ENCODE measurements around the gene TAGLN. TPM values are rescaled to one million over a fixed set of nuclear protein-coding genes. Genes with fewer than 3 reads are reported as not detected.
A peak's percentile ranks its signal among the peaks of the same experiment; 100 is the strongest.

TAGLN gene
- total RNA-seq, 2 donors from 2014 or later = 124 to 372 TPM

DNA sequence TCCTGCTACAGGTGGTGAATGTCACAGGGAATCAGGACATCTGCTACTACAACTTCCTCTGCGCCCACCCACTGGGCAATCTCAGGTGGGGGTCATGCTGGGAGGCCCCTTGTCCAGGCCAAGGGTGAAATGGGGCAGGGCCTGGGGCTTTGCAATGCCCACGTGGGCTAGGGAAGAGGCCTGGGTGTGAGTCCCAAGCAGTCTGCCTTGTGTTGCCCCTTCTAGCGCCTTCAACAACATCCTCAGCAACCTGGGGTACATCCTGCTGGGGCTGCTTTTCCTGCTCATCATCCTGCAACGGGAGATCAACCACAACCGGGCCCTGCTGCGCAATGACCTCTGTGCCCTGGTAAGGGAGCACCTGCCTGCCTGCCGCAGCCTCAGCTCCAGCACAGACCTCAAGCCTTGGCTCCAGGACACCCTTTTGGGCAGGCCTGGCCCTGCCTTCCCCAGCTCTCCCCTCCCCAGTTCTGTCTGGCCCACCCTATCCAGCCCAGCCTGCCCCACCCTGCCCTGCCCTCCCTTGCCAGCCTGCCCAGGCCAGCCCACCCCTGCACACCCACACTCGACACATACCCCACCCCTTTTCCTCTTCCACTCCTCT lies 9.1 kb upstream of the TAGLN start:
- Histone ChIP-seq H3K36me3 (replicated peaks in 1 of 2; ENCODE audit: insufficient read depth in 1 of 2, low read depth in 2 of 2) (peaks cover 0 to 29% of the 10 kb centered on the region in 2 donors), H3K4me3 (no peak overlapping the region), H3K9me3 (no peaks in the 10 kb centered on the region), H3K27ac (peak overlapping the region in 1 of 4 donors; percentile 81), H3K27me3 (no peaks in the 10 kb centered on the region), H3K4me1 (peaks cover 43% of the 10 kb centered on the region)
- 73 to 83% methylated on average over 5 to 8 of the region's 8 CpGs for WGBS, 2 donors
- intact Hi-C loops (cut with DNase I) = no loop called here
- TF ChIP-seq, protein P1, sequence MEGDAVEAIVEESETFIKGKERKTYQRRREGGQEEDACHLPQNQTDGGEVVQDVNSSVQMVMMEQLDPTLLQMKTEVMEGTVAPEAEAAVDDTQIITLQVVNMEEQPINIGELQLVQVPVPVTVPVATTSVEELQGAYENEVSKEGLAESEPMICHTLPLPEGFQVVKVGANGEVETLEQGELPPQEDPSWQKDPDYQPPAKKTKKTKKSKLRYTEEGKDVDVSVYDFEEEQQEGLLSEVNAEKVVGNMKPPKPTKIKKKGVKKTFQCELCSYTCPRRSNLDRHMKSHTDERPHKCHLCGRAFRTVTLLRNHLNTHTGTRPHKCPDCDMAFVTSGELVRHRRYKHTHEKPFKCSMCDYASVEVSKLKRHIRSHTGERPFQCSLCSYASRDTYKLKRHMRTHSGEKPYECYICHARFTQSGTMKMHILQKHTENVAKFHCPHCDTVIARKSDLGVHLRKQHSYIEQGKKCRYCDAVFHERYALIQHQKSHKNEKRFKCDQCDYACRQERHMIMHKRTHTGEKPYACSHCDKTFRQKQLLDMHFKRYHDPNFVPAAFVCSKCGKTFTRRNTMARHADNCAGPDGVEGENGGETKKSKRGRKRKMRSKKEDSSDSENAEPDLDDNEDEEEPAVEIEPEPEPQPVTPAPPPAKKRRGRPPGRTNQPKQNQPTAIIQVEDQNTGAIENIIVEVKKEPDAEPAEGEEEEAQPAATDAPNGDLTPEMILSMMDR (IDR thresholded peaks at IDR 0.05) = no peak
- no peak for TF ChIP-seq POLR2A (IDR thresholded peaks at IDR 0.05)
- DNase-seq (peak in 1 of 4 donors; percentile 9), ATAC-seq (no peak)

DNA sequence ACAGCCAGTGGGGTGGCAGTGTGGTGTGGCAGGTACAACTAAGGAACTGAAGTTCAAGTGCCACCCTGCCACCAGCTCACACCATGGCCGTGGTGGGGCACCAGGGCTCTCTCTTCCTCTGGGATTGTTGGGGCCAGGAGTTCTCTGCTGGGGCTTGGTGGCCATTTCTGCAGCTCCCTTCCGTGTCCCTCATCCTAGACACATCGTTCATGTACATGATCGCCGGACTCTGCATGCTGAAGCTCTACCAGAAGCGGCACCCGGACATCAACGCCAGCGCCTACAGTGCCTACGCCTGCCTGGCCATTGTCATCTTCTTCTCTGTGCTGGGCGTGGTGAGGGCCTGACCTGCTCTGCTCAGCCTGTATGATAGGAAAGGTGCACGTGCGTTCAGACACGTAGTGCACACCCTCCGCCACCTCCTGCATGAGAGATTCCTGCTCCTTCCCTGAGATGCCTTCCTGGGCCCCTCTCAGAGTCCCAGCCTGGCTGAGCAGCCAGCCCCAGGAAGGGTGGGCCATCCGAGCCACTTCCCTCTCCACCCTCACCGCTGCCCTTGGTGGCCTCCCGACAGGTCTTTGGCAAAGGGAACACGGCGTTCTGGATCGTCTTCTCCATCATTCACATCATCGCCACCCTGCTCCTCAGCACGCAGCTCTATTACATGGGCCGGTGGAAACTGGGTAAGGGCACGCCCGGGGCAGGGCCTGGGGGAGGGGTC lies 7.3 kb upstream of the TAGLN start:
- no peaks in the 10 kb centered on the region for H3K27me3 ChIP-seq
- no peaks in the 10 kb centered on the region for H3K9me3 ChIP-seq
- H3K4me1 ChIP-seq = peaks cover 37% of the 10 kb centered on the region
- H3K27ac ChIP-seq = no peak overlapping the region
- peak in 1 of 4 donors; percentile 10 for DNase-seq
- ATAC-seq = no peak
- H3K4me3 ChIP-seq = no peak overlapping the region
- H3K36me3 ChIP-seq (replicated peaks in 1 of 2; ENCODE audit: insufficient read depth in 1 of 2, low read depth in 2 of 2) = peaks cover 0 to 29% of the 10 kb centered on the region in 2 donors
- intact Hi-C loops (cut with DNase I) = no loop called here
- 91 to 98% methylated on average over 13 to 23 of the region's 26 CpGs for WGBS, 2 donors
- TF ChIP-seq, protein P1 (IDR thresholded peaks at IDR 0.05) = no peak
- TF ChIP-seq POLR2A (IDR thresholded peaks at IDR 0.05) = no peak

DNA sequence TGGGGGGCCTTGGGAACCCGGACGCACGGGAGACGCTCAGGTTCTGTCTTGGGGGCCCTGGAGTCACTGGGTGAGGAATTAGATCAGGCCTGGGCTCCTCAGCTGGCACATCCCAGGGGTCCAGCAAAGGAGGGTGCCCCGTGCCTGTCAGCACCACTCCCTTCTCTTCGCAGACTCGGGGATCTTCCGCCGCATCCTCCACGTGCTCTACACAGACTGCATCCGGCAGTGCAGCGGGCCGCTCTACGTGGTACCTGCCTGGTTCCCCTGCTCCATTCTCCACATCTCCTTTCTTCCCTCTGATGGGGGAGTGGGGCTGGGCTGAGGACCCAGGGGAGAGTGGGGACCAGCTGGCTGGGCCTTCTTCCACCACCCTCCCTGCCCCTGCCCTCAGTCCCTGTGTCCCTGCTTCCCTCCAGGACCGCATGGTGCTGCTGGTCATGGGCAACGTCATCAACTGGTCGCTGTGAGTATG lies 6.7 kb upstream of the TAGLN start:
- no peak for ATAC-seq
- intact Hi-C loops (cut with DNase I) = no loop called here
- Histone ChIP-seq H3K4me3 (no peak overlapping the region), H3K36me3 (replicated peaks in 1 of 2; ENCODE audit: insufficient read depth in 1 of 2, low read depth in 2 of 2) (peaks cover 0 to 29% of the 10 kb centered on the region in 2 donors), H3K27ac (no peak overlapping the region), H3K9me3 (no peaks in the 10 kb centered on the region), H3K27me3 (no peaks in the 10 kb centered on the region), H3K4me1 (peaks cover 35% of the 10 kb centered on the region)
- 91 to 98% methylated on average over 10 to 16 of the region's 17 CpGs for WGBS, 2 donors
- TF ChIP-seq, protein P1 (IDR thresholded peaks at IDR 0.05) = no peak
- TF ChIP-seq POLR2A (IDR thresholded peaks at IDR 0.05) = no peak
- DNase-seq = no peak

DNA sequence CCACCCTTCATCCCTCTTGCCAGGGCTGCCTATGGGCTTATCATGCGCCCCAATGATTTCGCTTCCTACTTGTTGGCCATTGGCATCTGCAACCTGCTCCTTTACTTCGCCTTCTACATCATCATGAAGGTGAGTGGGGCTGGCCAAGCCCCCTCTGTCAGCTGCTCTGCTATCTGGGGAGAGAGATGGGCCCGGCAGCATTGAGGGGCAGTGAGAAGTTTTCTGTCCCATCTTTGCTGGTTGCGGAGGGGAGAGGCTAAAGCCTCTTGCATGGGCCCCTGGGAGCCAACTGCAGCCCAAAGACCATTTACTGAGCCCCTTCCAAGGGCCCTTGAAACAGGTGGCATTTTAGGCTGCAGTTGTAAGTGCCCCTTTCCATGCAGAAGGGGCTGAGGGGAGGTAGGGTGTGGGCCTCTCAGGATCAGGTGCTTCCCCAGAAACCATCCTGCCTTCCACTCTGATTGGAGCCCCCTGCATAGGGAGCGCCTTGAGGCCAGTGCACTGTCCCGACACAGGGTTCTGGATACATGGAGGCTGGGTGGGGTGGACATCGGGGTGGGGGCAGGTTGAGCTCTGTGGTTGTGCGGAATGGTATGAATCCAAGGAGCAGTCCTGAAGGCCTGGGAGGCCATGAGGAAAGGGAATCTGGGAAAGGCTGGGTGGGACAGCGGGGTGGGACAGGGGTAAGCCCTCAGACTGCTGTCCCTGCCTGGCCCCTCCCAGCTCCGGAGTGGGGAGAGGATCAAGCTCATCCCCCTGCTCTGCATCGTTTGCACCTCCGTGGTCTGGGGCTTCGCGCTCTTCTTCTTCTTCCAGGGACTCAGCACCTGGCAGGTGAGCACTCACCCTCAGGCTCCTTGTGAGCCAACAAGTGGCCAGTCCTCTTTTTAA lies 5.8 kb upstream of the TAGLN start:
- Histone ChIP-seq H3K36me3 (replicated peaks in 1 of 2; ENCODE audit: insufficient read depth in 1 of 2, low read depth in 2 of 2) (peaks cover 0 to 29% of the 10 kb centered on the region in 2 donors), H3K4me3 (no peak overlapping the region), H3K9me3 (no peaks in the 10 kb centered on the region), H3K27me3 (no peaks in the 10 kb centered on the region), H3K27ac (peak overlapping the region in 1 of 4 donors; percentile 7), H3K4me1 (peaks cover 35% of the 10 kb centered on the region)
- WGBS, 2 donors = 89 to 98% methylated on average over 11 to 14 of the region's 15 CpGs
- ATAC-seq (no peak), DNase-seq (no peak)
- intact Hi-C loops (cut with DNase I) = no loop called here
- TF ChIP-seq POLR2A (IDR thresholded peaks at IDR 0.05) = no peak
- TF ChIP-seq, protein P1 (IDR thresholded peaks at IDR 0.05) = no peak
